ENCODE results near the gene ASGR2. TPM values are rescaled to one million over a fixed set of nuclear protein-coding genes. Genes with fewer than 3 reads are reported as not detected.

Gene ASGR2
- total and polyA plus RNA-seq, 2 of the 13 experiments (the other 11 are each of a cell fraction or from before 2014, with no cell fraction given) = 320 to 754 TPM

- peak; percentile 77; the same call in 1 of the 2 replicates for TF ChIP-seq SMYD3 (CRISPR knock-in tag; IDR thresholded peaks at IDR 0.05)
- TF ChIP-seq ELF1 (CRISPR knock-in tag; IDR thresholded peaks at IDR 0.05) = no peak
- no peak for TF ChIP-seq SP2 (CRISPR knock-in tag; IDR thresholded peaks at IDR 0.05)
- no peak; the same call in 1 of the 2 replicates for TF ChIP-seq ZNF205 (CRISPR knock-in tag; IDR thresholded peaks at IDR 0.05)
- no peak for TF ChIP-seq ZFP62 (CRISPR knock-in tag; IDR thresholded peaks at IDR 0.05)
- TF ChIP-seq RFXANK (CRISPR knock-in tag; IDR thresholded peaks at IDR 0.05) = 0 out of 2 replicates have a peak, but pooled peaks have one; percentile 19
- TF ChIP-seq ZNF558 (CRISPR knock-in tag; IDR thresholded peaks at IDR 0.05; ENCODE audit: borderline replicate concordance) = no peak; the same call in 1 of the 2 replicates
- no peak for TF ChIP-seq MAFK (conservative IDR thresholded peaks at IDR 0.05 in 1 of 2, IDR thresholded peaks at IDR 0.05 in 1 of 2; ENCODE audit: low read length in 2 of 2)
- 0 out of 2 replicates have a peak, but pooled peaks have one; percentile 44 for TF ChIP-seq ZBTB2 (CRISPR knock-in tag; IDR thresholded peaks at IDR 0.05; ENCODE audit: low read depth)
- peak; percentile 76; the same call in 1 of the 2 replicates for TF ChIP-seq TFAP4 (IDR thresholded peaks at IDR 0.05; ENCODE audit: borderline replicate concordance, low read depth)
- 0 out of 2 replicates have a peak, but pooled peaks have one; percentile 80 for TF ChIP-seq FOXO4 (CRISPR knock-in tag; conservative IDR thresholded peaks at IDR 0.05)
- no peak; the same call in none of the 2 replicates for TF ChIP-seq ZNF547 (CRISPR knock-in tag; IDR thresholded peaks at IDR 0.05)
- TF ChIP-seq CEBPZ (IDR thresholded peaks at IDR 0.05; ENCODE audit: low read length) = no peak
- peak; percentile 55; the same call in 1 of the 2 replicates for TF ChIP-seq ATF2 (CRISPR knock-in tag; IDR thresholded peaks at IDR 0.05)
- 0 out of 2 replicates have a peak, but pooled peaks have one; percentile 64 for TF ChIP-seq ZNF552 (CRISPR knock-in tag; IDR thresholded peaks at IDR 0.05; ENCODE audit: borderline replicate concordance)
- TF ChIP-seq POGZ (CRISPR knock-in tag; IDR thresholded peaks at IDR 0.05) = peak; percentile 62; the same call in 1 of the 2 replicates
- TF ChIP-seq FOXM1 (CRISPR knock-in tag; IDR thresholded peaks at IDR 0.05) = no peak
- TF ChIP-seq CHCHD3 (CRISPR knock-in tag; IDR thresholded peaks at IDR 0.05) = peak; percentile 15; the same call in 1 of the 2 replicates
- no peak for TF ChIP-seq TBP (CRISPR knock-in tag; IDR thresholded peaks at IDR 0.05)
- no peak for TF ChIP-seq ZNF709 (CRISPR knock-in tag; IDR thresholded peaks at IDR 0.05)
- TF ChIP-seq ZNF331 (CRISPR knock-in tag; IDR thresholded peaks at IDR 0.05) = peak; percentile 70
- TF ChIP-seq U2AF1 (optimal IDR thresholded peaks at IDR 0.05; ENCODE audit: low read depth, low read length) = peak; percentile 49
These were observed at the start of gene ASGR2 (continued) for GRCh38 chr17:7114241-7114874.
